ES-I3 (cell line): Measurements from ENCODE around the gene RASGEF1B.
"Not testable (repeated sequence)": the region's sequence is repeated elsewhere in the genome, so short reads cannot be mapped to it uniquely, and the experiment has no call there.

Experiments used
- H3K36me3 ChIP-seq: 2 replicates; pipeline ENCODE4 v1.6.1; 2013; ENCODE audit warnings: mild to moderate bottlenecking, low read length, control low read depth, moderate library complexity; ENCODE audit not compliant: insufficient read depth
- H3K4me1 ChIP-seq: 2 replicates; pipeline ENCODE4 v1.6.1; 2013; ENCODE audit warnings: mild to moderate bottlenecking, control low read depth, low read length; ENCODE audit not compliant: insufficient read depth
- H3K9ac ChIP-seq: 2 replicates; pipeline ENCODE4 v1.6.1; 2013; ENCODE audit warnings: low read depth, mild to moderate bottlenecking, low read length, moderate library complexity
- H3K9me3 ChIP-seq: 2 replicates; pipeline ENCODE4 v1.6.1; 2013; ENCODE audit warnings: mild to moderate bottlenecking, low read length, moderate library complexity; ENCODE audit not compliant: control insufficient read depth, insufficient read depth

The RASGEF1B gene

GRCh38 chr4:81485310-81485980 lies 13.7 kb upstream of the RASGEF1B start:
- Histone ChIP-seq H3K4me1 (peaks cover 9% of the 10 kb centered on the region; the same call in 1 of the 2 replicates), H3K36me3 (no peaks in the 10 kb centered on the region), H3K9ac (no peak overlapping the region), H3K9me3 (no peaks in the 10 kb centered on the region)

DNA sequence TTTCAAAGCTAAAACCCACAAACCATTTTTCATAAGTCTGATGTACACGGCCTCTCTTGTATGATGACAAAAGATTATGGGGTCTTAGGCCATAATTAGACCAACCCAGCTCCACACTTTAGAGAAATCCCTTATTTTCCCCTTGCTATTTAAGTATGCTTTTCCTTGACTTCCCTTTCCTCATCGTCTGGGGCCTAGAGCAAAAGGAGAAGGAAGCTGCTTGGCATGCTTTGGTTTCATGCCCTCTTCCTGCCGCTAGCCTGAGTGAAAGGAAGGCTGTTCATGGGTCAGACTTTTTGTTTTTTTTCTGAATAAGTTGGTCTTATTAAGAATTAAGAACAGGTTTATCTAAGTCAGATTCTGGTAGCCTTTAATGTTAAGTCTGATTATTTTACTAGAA lies 10.6 kb upstream of the RASGEF1B start:
- Histone ChIP-seq H3K9ac (no peak overlapping the region), H3K4me1 (peaks cover 9% of the 10 kb centered on the region; the same call in 1 of the 2 replicates), H3K36me3 (no peaks in the 10 kb centered on the region), H3K9me3 (no peaks in the 10 kb centered on the region)

GRCh38 chr4:81481151-81481550 lies 9.4 kb upstream of the RASGEF1B start:
- Histone ChIP-seq H3K9ac (no peak overlapping the region), H3K4me1 (peaks cover 5% of the 10 kb centered on the region; the same call in 1 of the 2 replicates), H3K36me3 (no peaks in the 10 kb centered on the region), H3K9me3 (no peaks in the 10 kb centered on the region)

DNA sequence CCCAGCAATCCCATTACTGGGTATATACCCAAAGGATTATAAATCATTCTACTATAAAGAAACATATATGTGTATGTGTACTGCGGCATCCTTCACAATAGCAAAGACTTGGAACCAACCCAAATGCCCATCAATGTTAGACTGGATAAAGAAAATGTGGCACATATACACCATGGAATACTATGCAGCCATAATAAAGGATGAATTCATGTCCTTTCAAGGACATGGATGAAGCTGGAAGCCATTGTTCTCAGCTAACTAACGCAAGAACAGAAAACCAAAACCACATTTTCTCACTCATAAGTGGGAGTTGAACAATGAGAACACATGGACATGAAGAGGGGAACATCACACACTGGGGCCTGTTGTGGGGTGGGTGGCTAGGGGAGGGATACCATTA lies 7.9 kb upstream of the RASGEF1B start:
- H3K9me3 ChIP-seq, H3K36me3 ChIP-seq, H3K4me1 ChIP-seq: not testable (repeated sequence)

DNA sequence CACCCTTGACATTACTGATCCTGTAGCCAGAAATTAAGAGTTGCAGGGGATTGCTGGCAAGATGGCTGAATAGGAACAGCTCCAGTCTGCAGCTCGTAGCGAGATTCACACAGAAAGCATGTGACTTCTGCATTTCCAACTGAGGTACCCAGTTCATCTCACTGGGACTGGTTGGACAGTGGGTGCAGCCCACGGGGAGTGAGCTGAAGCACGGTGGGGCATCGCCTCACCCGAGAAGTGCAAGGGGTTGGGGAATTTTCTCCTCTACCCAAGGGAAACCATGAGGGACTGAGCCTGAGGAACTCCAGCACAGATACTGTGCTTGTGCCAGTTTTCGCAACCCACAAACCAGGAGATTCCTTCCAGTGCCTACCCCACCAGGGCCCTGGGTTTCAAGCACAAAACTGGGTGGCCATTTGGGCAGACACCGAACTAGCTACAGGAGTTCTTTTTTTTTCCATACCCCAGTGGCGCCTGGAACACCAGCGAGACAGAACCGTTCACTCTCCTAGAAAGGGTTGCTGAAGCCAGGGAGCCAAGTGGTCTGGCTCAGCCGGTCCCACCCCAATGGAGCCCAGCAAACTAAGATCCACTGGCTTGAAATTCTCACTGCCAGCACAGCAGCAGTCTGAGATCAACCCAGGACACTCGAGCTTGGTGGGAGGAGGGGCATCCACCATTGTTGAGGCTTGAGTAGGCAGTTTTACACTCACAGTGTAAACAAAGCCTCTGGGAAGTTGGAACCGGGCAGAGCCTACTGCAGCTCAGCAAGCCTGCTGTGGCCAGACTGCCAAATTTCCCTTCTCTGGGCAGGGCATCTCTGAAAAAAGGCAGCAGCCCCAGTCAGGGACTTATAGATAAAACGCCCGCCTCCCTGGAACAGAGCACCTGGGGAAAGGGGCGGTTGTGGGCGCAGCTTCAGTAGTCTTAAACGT lies 1.9 kb upstream of the RASGEF1B start:
- H3K4me1 ChIP-seq, H3K36me3 ChIP-seq, H3K9ac ChIP-seq, H3K9me3 ChIP-seq: not testable (repeated sequence)

More for the DNA sequence above, 7.9 kb upstream of the RASGEF1B start:
- not testable (repeated sequence) for H3K9ac ChIP-seq

DNA sequence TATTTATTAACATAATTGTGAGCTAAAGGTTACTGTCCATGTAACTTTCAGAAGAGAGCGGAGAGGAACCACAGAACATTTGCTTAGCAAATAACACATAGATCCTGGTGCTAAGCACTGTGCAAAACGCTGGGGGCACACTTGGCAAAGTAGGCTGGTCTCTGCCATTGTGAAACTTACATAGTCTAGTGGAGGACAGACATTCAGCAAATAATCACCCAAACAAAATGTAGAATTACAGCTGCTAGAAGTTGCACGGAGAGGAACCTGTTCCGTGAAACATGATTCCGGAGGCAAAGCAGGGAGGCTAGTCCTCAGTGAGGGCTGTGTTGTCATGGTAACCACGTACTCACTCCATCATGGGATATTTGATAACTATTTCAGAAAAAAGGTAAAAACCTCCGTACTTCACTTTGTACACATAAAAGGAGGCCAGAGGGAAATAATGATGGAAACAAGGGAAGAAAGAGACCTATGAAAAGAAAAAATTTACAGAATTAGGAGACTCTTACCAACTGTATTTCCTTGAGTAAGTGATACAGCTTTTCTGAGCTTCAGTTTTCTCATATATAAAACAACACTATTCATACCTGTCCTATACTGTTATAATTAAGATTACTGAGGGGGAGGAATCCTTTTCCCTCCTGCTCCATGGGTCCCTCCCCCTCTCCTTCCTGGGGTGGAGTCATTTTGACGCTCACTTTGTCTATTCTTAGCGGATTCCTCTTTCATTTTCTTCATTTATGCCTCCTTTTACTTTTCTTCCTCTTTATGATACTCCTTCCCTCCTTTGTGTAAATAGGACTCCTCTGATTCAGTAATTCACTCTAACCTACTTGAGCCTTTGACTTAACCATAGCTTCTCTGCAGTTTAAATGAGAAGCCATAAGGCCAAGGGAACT lies 825 bp upstream of the RASGEF1B start:
- Histone ChIP-seq H3K4me1 (peaks cover 3% of the 10 kb centered on the region), H3K9ac (peak overlapping the region; percentile 74; the same call in 1 of the 2 replicates), H3K9me3 (no peaks in the 10 kb centered on the region), H3K36me3 (no peaks in the 10 kb centered on the region)

GRCh38 chr4:81471298-81471587 lies 464 bp downstream of the RASGEF1B start:
- Histone ChIP-seq H3K4me1 (peaks cover 7% of the 10 kb centered on the region), H3K9ac (peak overlapping the region; percentile 74; the same call in 1 of the 2 replicates), H3K36me3 (no peaks in the 10 kb centered on the region), H3K9me3 (no peaks in the 10 kb centered on the region)

DNA sequence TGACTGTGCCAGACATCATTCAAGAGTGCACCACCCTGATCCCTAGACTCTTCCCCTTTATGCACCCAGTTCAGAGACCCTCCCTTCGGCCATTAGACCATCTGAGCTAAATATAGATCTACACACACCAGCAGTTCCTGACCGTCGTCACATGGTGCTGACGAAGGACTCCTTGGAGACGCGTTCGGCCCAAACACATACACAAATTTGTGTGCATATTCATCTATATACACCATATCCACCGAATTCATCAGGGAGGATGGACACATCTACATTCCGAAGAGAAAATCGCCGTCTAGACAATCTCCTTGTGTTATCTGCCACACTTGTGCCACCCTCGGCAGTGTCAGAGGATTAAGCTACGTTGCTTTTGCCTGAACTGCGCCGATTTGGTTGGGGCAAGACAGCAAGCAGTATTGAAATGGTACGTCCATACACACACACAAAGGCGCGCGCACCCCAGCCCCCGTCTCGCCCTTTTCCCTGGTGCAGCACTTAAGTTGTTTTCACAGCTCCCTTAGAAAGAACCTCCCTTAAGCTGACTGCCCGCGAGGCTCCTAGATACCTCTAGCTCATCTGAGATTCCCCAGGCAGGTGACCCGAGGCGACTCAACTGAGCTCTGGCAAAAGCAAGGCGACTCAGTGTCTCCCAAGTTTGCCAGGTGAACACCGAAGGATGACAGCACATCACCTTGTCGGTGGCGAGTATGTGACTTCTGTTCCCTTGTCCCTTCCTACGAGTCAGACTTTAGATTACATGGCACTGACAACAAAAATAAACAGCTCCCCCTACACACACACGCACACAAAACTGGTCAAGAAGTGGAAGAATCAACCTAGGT lies 1.0 kb downstream of the RASGEF1B start:
- Histone ChIP-seq H3K9me3 (no peaks in the 10 kb centered on the region), H3K9ac (peak overlapping the region; percentile 74; the same call in 1 of the 2 replicates), H3K4me1 (peaks cover 7% of the 10 kb centered on the region), H3K36me3 (no peaks in the 10 kb centered on the region)

DNA sequence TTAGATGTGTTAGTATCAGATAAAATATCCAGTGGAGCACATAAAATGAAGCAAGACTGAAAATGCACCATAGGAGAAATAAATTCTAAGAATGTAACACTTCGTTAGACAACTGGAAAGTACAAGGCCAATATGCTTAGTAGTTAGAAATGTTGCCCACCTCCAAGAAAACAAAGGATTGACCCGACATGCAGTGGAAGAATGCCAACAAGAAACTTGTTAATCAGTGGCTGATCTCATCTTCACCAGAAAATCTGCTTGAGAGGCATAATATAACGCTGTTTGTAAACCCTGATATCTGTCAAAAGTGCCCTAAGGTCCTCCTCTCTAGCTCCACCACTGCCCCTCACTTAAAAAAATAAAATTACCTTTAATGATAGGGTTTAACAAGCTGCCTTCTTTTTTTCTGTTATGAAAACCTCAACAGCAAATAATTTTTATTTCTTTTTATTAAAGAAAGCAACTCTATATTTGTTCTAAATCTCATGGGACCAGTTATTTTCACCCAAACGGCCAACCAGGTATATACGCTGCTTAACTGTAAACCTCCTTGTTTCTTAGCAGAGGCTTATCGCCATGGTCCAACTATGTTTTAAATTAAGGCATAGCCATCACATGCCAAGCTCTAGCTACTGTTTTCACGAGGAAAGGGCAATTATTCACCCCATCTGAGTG lies 1.8 kb downstream of the RASGEF1B start:
- Histone ChIP-seq H3K9me3 (no peaks in the 10 kb centered on the region), H3K36me3 (no peaks in the 10 kb centered on the region), H3K9ac (peak overlapping the region; percentile 74; the same call in 1 of the 2 replicates), H3K4me1 (peaks cover 7% of the 10 kb centered on the region)

- peaks cover 7% of the 10 kb centered on the region for H3K4me1 ChIP-seq
- no peak overlapping the region for H3K9ac ChIP-seq
These were observed 3.0 kb downstream of the RASGEF1B start for GRCh38 chr4:81468678-81469077.

DNA sequence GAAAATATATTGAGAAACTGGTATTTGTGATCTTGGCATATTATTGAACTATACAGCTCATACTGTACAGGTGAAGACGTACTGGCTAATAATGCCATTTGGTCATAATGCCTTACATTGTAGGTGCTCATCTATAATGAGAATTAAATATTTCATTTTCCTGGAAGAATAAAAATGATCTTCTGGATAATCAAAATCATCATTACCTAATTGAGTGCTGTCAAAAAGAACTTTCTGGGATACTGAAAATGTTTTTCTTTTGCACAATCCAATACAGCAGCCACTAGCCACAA lies 4.1 kb downstream of the RASGEF1B start:
- no peaks in the 10 kb centered on the region for H3K9me3 ChIP-seq
- peaks cover 7% of the 10 kb centered on the region for H3K4me1 ChIP-seq
- no peaks in the 10 kb centered on the region for H3K36me3 ChIP-seq
- no peak overlapping the region for H3K9ac ChIP-seq

More at GRCh38 chr4:81468678-81469077, 3.0 kb downstream of the RASGEF1B start:
- no peaks in the 10 kb centered on the region for H3K36me3 ChIP-seq
- H3K9me3 ChIP-seq, result no peaks in the 10 kb centered on the region

DNA sequence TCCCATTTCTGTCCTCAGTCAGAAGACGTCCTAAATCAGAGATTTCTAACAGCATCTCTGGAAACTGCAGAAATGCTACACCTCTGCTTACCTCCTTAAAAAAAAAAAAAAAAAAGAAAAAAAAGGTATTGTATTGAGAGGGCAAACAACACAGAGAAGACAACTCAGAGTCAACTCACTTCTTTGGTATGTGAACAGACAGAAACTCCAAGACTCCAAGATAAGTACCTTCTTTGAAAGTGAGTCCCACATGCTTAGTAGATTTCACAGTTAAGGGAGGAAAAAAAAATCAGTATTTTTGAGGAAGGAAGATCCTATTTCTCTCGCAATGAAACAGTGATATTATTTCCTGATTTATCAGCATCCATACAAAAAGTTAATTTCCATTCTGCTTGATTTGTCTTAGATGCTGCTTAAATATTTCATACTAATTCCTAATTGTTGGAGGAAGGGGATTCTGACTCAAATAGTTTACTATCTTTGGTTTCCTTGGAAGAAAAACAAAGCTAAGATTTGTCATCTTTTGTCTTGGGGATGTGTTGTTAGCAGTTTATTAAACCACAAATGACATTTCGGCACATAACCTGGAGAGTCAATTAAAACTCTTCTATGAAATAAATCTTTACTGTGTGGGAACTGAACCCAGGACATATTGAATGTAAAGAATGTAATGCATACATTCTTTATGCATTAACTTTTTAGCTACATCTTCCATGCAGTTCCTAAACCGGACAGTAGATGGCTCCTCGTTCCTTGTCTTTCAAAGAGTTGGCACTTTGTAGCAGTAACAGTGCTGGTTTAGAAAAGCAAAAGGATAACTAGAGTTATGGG lies 4.7 kb downstream of the RASGEF1B start:
- Histone ChIP-seq H3K4me1 (peaks cover 7% of the 10 kb centered on the region), H3K36me3 (no peaks in the 10 kb centered on the region), H3K9ac (no peak overlapping the region), H3K9me3 (no peaks in the 10 kb centered on the region)
